GM18951 (cell line): ENCODE data around the gene RB1.

Source experiments
- POLR2A ChIP-seq: IDR thresholded peaks from 4 replicates; pipeline ENCODE4 v1.6.1; 2011; ENCODE audit warnings: mild to moderate bottlenecking; ENCODE audit not compliant: insufficient read length, insufficient read depth; ENCODE audit errors: extremely low read depth
- in situ Hi-C: fragments of 300-500 bp; cut with MboI; formaldehyde crosslinking; loops from one replicate; pipeline ENCODE4 v1.12.0; 2022; ENCODE audit warnings: low sequenced_read_pairs, mixed read lengths, inconsistent platforms; ENCODE audit not compliant: unreplicated experiment

The RB1 gene

GRCh38 chr13:48486836-48487235, 183.3 kb downstream of the RB1 start:
- TF ChIP-seq POLR2A, result peak; percentile 22
- in situ Hi-C loops, result no loop called here

- TF ChIP-seq POLR2A, result no peak
Measured at GRCh38 chr13:48487968-48488367, 184.4 kb downstream of the RB1 start.

GRCh38 chr13:48488995-48489394, 185.4 kb downstream of the RB1 start:
- in situ Hi-C loops, result no loop called here

More at GRCh38 chr13:48487968-48488367, 184.4 kb downstream of the RB1 start:
- in situ Hi-C loops, result no loop called here

GRCh38 chr13:48489666-48490065, 186.1 kb downstream of the RB1 start:
- in situ Hi-C loops, result loop anchor here (10.0 kb wide), 1 partner anchor 85 kb away; no protein-coding TSS in a partner anchor
- no peak for TF ChIP-seq POLR2A

More at GRCh38 chr13:48488995-48489394, 185.4 kb downstream of the RB1 start:
- TF ChIP-seq POLR2A, result peak; percentile 5

GRCh38 chr13:48490241-48490640, 186.7 kb downstream of the RB1 start:
- TF ChIP-seq POLR2A, result no peak
- in situ Hi-C loops, result loop anchor here (10.0 kb wide), 1 partner anchor 85 kb away; no protein-coding TSS in a partner anchor

GRCh38 chr13:48491423-48492095, 188.0 kb downstream of the RB1 start:
- in situ Hi-C loops, result loop anchor here (10.0 kb wide), 1 partner anchor 83 kb away; no protein-coding TSS in a partner anchor
- peak; percentile 43 for TF ChIP-seq POLR2A

- TF ChIP-seq POLR2A, result peak; percentile 57
- in situ Hi-C loops, result loop anchor here (10.0 kb wide), 1 partner anchor 83 kb away; no protein-coding TSS in a partner anchor
Measured at GRCh38 chr13:48492096-48492440, 188.5 kb downstream of the RB1 start.

GRCh38 chr13:48492470-48493065, 189.0 kb downstream of the RB1 start:
- TF ChIP-seq POLR2A, result peak; percentile 71
- in situ Hi-C loops, result loop anchor here (10.0 kb wide), 1 partner anchor 82 kb away; no protein-coding TSS in a partner anchor

GRCh38 chr13:48493066-48493765, 189.7 kb downstream of the RB1 start:
- no peak for TF ChIP-seq POLR2A
- in situ Hi-C loops, result loop anchor here (10.0 kb wide), 1 partner anchor 82 kb away; no protein-coding TSS in a partner anchor

GRCh38 chr13:48493851-48494250, 190.3 kb downstream of the RB1 start:
- in situ Hi-C loops, result loop anchor here (10.0 kb wide), 1 partner anchor 81 kb away; no protein-coding TSS in a partner anchor
- TF ChIP-seq POLR2A, result no peak

- in situ Hi-C loops, result loop anchor here (10.0 kb wide), 1 partner anchor 80 kb away; no protein-coding TSS in a partner anchor
- no peak for TF ChIP-seq POLR2A
Measured at GRCh38 chr13:48494874-48495273, 191.3 kb downstream of the RB1 start.

GRCh38 chr13:48496271-48497161, 193.0 kb downstream of the RB1 start:
- TF ChIP-seq POLR2A, result no peak
- in situ Hi-C loops, result loop anchor here (10.0 kb wide), 1 partner anchor 78 kb away; no protein-coding TSS in a partner anchor

GRCh38 chr13:48497669-48498068, 194.1 kb downstream of the RB1 start:
- in situ Hi-C loops, result loop anchor here (10.0 kb wide), 1 partner anchor 77 kb away; no protein-coding TSS in a partner anchor
- no peak for TF ChIP-seq POLR2A
